COLO829 (cell line): ENCODE measurements around the gene MARCHF6.
"Not testable (repeated sequence)": the region's sequence is repeated elsewhere in the genome, so short reads cannot be mapped to it uniquely, and the experiment has no call there.

Experiments
- DNase-seq: peaks from one replicate; pipeline ENCODE4 v3.0.0; 2012; ENCODE audit warnings: low spot score

Gene MARCHF6

DNA sequence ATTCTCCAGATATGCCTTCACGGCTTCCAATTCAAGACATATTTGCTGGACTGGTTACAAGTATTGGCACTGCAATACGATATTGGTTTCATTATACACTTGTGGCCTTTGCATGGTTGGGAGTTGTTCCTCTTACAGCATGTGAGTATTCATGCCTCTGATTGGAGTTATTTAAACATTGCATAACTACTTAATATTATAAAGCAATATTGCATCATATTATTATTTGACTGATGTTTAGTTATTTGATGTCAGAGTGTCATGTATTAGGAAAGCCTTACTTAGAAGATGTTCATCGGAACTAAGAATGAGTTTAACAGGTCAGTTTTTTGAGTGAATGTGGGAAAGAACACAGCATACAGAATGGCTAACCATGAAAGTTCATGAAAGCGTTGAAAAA, 28.3 kb downstream of the MARCHF6 start:
- DNase-seq: no peak

DNA sequence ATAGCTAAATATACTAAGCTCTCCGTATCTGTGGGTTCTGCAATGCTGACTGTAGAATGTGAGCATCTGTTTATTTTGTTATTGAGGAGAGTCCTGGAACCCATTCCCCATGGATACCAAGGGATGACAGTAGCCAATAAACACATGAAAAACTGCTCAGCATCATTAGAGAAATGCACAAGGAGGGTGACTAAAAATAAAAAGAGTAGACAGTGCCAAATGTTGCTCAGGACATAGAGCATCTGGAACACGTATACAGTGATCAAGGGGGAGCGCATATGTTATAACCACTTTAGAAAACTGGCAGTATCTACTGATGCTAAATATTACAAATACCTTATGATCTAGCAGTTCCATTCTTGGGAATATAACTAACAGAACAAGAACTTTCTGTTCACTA, 31.0 kb downstream of the MARCHF6 start:
- DNase-seq: no peak

DNA sequence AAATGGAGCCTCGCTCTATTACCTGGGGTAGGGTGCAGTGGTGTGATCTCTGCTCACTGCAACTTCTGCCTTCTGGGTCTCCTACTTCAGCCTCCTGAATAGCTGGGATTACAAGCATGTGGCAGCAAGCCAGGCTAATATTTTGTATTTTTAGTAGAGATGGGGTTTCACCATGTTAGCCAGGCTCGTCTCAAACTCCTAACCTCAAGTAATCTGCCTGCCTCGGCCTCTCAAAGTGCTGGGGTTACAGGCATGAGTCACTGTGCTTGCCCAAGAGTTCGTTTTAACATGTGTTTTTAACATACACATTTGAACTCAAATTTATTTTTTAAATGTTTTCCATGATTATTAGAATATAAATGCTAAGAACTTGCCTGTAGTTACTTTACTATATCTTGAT, 34.2 kb downstream of the MARCHF6 start:
- no peak for DNase-seq

DNA sequence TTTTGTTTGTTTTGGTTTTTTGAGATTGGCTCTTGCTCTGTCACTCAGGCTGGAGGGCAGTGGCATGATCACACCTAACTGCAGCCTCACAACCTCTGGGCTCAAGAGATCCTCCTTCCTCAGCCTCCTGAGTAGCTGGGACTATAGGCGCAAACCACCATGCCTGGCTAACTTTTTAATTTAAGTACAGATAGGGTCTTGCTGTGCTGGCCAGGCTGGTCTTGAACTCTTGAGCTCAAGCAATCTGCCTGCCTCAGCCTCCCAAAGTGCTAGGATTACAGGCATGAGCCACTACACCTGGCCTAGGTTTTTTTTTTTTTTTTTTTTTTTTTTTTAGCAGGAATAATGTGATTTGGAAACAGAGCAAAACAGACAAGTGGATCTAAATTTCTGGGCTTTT, 37.6 kb downstream of the MARCHF6 start:
- DNase-seq: no peak

DNA sequence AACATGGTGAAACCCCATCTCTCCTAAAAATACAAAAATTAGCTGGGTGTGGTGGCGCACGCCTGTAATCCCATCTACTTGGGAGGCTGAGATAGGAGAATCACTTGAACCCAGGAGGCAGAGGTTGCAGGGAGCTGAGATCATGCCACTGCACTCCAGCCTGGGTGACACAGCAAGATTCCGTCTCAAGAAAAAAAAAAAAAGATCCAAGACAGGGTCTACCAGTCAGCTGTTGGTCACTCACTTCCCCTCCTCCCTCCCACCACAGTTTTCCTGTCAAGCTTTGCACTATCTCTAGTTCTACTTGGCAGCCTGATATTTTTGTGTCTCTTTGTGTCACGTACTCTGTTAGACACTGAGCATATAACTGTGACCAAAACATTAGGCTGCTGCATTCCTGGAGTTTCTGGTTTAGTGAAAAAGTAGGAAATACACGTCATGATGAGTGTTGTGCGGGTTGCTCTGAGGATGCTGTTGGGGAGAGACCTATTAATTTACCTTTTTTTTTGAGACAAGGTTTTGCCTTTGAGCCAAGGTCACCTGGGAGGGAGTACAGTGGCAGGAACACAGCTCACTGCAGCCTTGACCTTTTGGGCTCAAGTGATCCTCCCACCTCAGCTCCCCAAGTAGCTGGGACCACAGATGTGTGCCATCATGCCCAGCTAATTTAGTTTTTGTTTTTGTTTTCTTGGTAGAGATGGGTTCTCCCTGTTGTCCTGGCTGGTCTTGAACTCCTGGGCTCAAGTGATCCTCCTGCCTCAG, 39.3 kb downstream of the MARCHF6 start:
- DNase-seq: not testable (repeated sequence)

DNA sequence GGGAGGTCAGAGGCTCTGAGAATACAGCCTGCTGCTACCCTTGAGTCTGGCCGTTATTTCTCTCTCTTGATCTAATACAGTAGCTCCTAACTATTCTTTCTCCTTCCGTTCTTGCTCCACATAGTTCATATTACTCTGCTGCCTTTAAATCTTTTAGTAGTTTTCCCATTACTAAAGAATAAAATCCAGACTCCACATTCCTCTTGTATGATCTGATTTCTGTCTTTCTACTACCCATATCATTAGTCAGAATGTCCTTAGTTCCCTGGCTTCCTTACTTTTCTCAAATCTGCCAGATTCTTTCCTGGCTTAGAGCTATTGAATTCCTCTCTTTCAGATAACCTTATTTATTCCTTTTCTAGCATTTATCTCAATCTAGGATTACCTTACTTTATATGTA, 40.0 kb downstream of the MARCHF6 start:
- DNase-seq: no peak

DNA sequence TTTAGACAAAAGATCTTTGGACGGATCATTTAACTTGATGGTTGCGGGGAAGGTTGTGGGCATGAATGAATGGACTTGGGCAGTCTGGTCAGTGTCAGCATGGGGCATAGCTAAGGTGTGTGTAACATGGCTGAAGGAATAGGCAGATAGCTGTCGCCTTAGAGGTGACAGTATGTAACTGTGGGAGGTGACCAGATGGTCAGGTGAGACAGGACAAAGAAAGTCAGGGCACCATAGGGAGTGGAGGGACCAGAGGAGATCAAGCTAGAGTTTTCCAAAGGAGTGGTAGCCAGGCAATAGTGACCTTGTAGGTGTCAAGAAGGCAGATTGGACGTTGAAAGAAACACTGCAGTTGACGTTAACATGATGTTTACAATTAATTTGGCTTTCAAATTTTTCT, 43.1 kb downstream of the MARCHF6 start:
- DNase-seq: no peak

DNA sequence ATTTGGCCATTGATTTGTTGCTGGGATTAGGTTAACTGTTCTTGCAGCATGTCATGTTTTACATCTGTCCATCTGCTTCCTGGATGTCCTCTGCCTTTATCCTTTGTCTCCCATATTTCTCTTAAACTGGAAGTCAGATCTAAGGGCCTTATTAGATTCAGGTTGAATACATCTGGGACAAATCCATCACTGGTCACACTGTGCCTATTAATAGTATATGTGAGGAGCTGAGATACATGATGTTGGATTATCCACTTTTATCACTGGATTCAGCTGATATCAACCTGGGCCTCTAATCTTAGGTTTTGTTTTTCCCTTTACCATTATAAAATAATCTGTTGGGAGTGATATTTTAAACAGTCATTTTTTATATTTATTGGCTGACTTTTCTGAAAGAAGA, 46.3 kb downstream of the MARCHF6 start:
- DNase-seq: no peak

DNA sequence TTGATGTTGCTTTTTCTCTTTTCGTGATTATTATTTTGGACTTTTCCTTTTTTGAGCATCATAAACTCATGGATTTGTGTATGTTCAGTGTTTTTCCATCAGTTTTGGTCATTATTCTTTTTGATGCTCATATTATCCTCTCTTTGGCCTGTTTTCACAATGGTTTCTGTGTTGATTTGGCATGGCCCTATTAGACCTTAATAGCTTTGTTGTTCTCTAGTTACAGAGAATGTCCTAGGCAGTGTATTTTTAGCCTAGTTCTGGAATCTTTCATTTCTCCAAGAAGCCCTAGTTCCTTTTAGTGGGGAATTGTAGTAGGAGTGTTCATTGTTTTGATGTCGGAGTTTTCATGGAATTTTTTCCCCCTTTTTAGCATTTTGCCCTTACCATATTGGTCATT, 46.9 kb downstream of the MARCHF6 start:
- DNase-seq: peak; percentile 57

DNA sequence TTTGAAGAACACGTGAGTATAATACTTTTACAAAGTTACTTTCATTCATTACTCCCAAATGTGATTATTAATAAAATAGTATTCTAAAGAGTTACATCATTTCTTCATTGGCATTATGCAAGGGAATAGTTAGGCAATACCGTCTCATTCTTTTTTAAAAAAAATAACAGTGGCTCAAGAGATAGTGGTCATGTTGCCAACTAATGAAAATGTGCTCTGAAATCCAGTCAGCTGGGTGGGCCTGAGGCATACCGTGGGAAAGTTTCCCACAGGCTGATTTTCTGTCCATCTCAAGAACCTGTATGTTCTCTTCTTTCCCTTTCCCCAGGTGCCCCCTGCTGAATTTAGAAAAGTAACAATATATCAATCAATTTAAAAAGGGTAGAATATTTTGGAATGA, 47.3 kb downstream of the MARCHF6 start:
- DNase-seq: no peak

DNA sequence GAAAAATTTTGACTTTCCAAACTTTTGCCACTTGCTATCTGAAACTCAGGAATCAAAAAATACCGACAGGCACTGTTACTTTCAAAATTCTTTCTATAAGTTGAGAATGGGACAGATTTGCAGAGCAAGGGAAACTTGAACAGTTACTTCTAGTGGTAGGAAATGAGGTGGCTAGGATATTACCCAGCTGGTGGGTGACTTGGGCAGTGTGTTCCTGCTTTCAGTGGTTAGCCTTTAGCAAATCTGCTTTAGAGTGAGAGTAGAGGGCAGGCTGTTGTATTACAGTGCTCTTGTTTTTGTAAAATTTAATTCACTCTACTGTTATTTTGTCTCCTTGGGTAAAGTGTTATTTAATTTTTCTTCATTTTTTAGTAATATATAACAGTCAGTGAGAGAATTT, 48.0 kb downstream of the MARCHF6 start:
- no peak for DNase-seq
